HCT116 (cell line): ENCODE measurements around the gene PPP3R1. TPM values are rescaled to one million over a fixed set of nuclear protein-coding genes. Genes with fewer than 3 reads are reported as not detected.

Source experiments
- ATAC-seq: fragments of 200-7000 bp; cut with Tn5 transposase; 2 replicates; pipeline ENCODE4 v1.9.1; 2020; ENCODE audit warnings: mild to moderate bottlenecking, moderate library complexity
- BruUV-seq: library from RNA; stranded (reverse); fragments of 400-500 nt; replicated peaks from 2 replicates; lab custom pipeline; 2021; lab: Mats Ljungman, UMichigan
- CTCF ChIA-PET: fragments of 300-600 bp; sonication (Branson Sonifier 250); formaldehyde crosslinking; loops from one replicate; lab custom pipeline; 2021; ENCODE audit warnings: antibody characterized with exemption; lab: Charles Lee
- POLR2A ChIA-PET: fragments of 300-600, 350-600 bp; sonication (Branson Sonifier 250); formaldehyde crosslinking; loops from one replicate; lab custom pipeline; 2021; ENCODE audit warnings: antibody characterized with exemption; lab: Charles Lee
- RAD21 ChIA-PET, 2 experiments: fragments of 300-600 bp; sonication (Branson Sonifier 250); formaldehyde crosslinking; loops; one replicate each; lab custom pipeline; 2023; ENCODE audit warnings: low total read pairs in 2 of 2; ENCODE audit not compliant: uncharacterized antibody in 2 of 2, unreplicated experiment in 2 of 2, low non-redundant PET in 1 of 2; lab: Charles Lee
- DNase-seq: peaks from one replicate; pipeline ENCODE4 v3.0.0-alpha.2; 2010; ENCODE audit warnings: low read depth, low spot score
- H2AFZ ChIP-seq: fragments of 200-600 bp; shearing (Covaris generic), sonication (generic); 2 replicates; pipeline ENCODE4 v1.6.1; 2017; ENCODE audit warnings: low read depth, mixed run types, mixed read lengths, antibody characterized with exemption, low read length; ENCODE audit not compliant: poor library complexity, severe bottlenecking
- H3K27ac ChIP-seq: 2 replicates; pipeline ENCODE4 v1.5.1; 2012; ENCODE audit warnings: low read depth, low read length
- H3K27me3 ChIP-seq: fragments of 200-600 bp; sonication (generic); 2 replicates; pipeline ENCODE4 v1.6.1; 2016; ENCODE audit warnings: mixed run types, low read length, mixed read lengths; ENCODE audit not compliant: insufficient read depth
- H3K36me3 ChIP-seq, 2 experiments: fragments of 200-500 bp in 1 of 2; fragments of 200-600 bp in 1 of 2; sonication (Bioruptor generic) in 1 of 2; sonication (generic) in 1 of 2; 2 replicates each; pipeline versions ENCODE4 v1.5.1 to v1.6.1; 2014 to 2016; ENCODE audit warnings: low read length in 2 of 2, inconsistent platforms in 1 of 2, mixed read lengths in 1 of 2, mixed run types in 1 of 2; ENCODE audit not compliant: insufficient read depth in 2 of 2, control insufficient read depth in 1 of 2
- H3K4me1 ChIP-seq, 2 experiments: fragments of 200-600 bp in 1 of 2; sonication (generic) in 1 of 2; 2 replicates each; pipeline versions ENCODE4 v1.5.1 to v1.6.1; 2012 to 2017; ENCODE audit warnings: low read length in 2 of 2, inconsistent platforms in 1 of 2, mild to moderate bottlenecking in 1 of 2, mixed read lengths in 1 of 2, mixed run types in 1 of 2, moderate library complexity in 1 of 2; ENCODE audit not compliant: insufficient read depth in 2 of 2, control insufficient read depth in 1 of 2
- H3K4me2 ChIP-seq: fragments of 200-600 bp; sonication (generic); 2 replicates; pipeline ENCODE4 v1.6.1; 2017; ENCODE audit warnings: mixed run types, low read length, mixed read lengths
- H3K4me3 ChIP-seq, 2 experiments: fragments of 200-600 bp in 1 of 2; sonication (generic) in 1 of 2; replicated peaks in 1 of 2; 2 replicates each; pipeline ENCODE4 v1.5.1; 2011 to 2016; ENCODE audit warnings: low read length in 2 of 2, control low read depth in 1 of 2, low read depth in 1 of 2, mild to moderate bottlenecking in 1 of 2, mixed read lengths in 1 of 2, mixed run types in 1 of 2
- H3K79me2 ChIP-seq: fragments of 200-600 bp; sonication (generic); 2 replicates; pipeline ENCODE4 v1.6.1; 2017; ENCODE audit warnings: mild to moderate bottlenecking, mixed run types, low read length, moderate library complexity, mixed read lengths; ENCODE audit not compliant: insufficient read depth
- H3K9ac ChIP-seq: fragments of 200-600 bp; sonication (generic); 2 replicates; pipeline ENCODE4 v1.6.1; 2016; ENCODE audit warnings: low read length, mixed read lengths
- H3K9me2 ChIP-seq: fragments of 200-600 bp; sonication (generic), shearing (Covaris generic); 2 replicates; pipeline ENCODE4 v1.6.1; 2017; ENCODE audit warnings: mixed run types, mild to moderate bottlenecking, moderate library complexity; ENCODE audit not compliant: insufficient read depth
- H3K9me3 ChIP-seq, 2 experiments: fragments of 200-500 bp in 1 of 2; fragments of 200-600 bp in 1 of 2; sonication (Bioruptor generic) in 1 of 2; sonication (generic) in 1 of 2; 2 replicates each; pipeline ENCODE4 v1.6.1; 2014 to 2017; ENCODE audit warnings: low read length in 2 of 2, mixed read lengths in 2 of 2, inconsistent platforms in 1 of 2, low read depth in 1 of 2, mild to moderate bottlenecking in 1 of 2, mixed run types in 1 of 2, moderate library complexity in 1 of 2; ENCODE audit not compliant: control insufficient read depth in 1 of 2, insufficient read depth in 1 of 2
- H4K20me1 ChIP-seq: fragments of 200-600 bp; sonication (generic), shearing (Covaris generic); 2 replicates; pipeline ENCODE4 v1.6.1; 2017; ENCODE audit warnings: mixed run types, mild to moderate bottlenecking, moderate library complexity; ENCODE audit not compliant: insufficient read depth
- CBX3 ChIP-seq: IDR thresholded peaks from 2 replicates; pipeline ENCODE4 v1.6.1; 2012; ENCODE audit warnings: low read depth
- CEBPB ChIP-seq: IDR thresholded peaks from 2 replicates; pipeline ENCODE4 v1.6.1; 2012; ENCODE audit warnings: low read depth
- EZH2 ChIP-seq: fragments of 200-600 bp; sonication (generic); IDR thresholded peaks from 2 replicates; pipeline ENCODE4 v1.6.1; 2017; ENCODE audit warnings: antibody characterized with exemption, mixed run types
- EZH2phosphoT487 ChIP-seq: fragments of 200-600 bp; IDR thresholded peaks from 2 replicates; pipeline ENCODE4 v1.6.1; 2018; ENCODE audit warnings: antibody characterized with exemption, borderline replicate concordance
- JUND ChIP-seq: IDR thresholded peaks from 2 replicates; pipeline ENCODE4 v1.6.1; 2012
- POLR2A ChIP-seq: IDR thresholded peaks from 2 replicates; pipeline ENCODE4 v1.7.0; 2011; ENCODE audit warnings: borderline replicate concordance; ENCODE audit not compliant: insufficient read depth, insufficient read length; ENCODE audit errors: extremely low read depth
- POLR2AphosphoS5 ChIP-seq: IDR thresholded peaks from 2 replicates; pipeline ENCODE4 v1.6.1; 2011; ENCODE audit warnings: mild to moderate bottlenecking, low read depth, low read length, moderate library complexity
- RAD21 ChIP-seq: IDR thresholded peaks from 2 replicates; pipeline ENCODE4 v1.6.1; 2012; ENCODE audit warnings: low read depth, mild to moderate bottlenecking
- SP1 ChIP-seq: IDR thresholded peaks from 2 replicates; pipeline ENCODE4 v1.6.1; 2012; ENCODE audit warnings: low read depth
- YY1 ChIP-seq: IDR thresholded peaks from 2 replicates; pipeline ENCODE4 v1.6.1; 2011; ENCODE audit warnings: low read length, low read depth, moderate library complexity, mild to moderate bottlenecking; ENCODE audit not compliant: insufficient replicate concordance; ENCODE audit errors: extremely low read depth
- intact Hi-C: fragments of 100-400 bp; cut with micrococcal nuclease; formaldehyde crosslinking; loops from 2 replicates; pipeline ENCODE4 v1.10.0; 2022
- total RNA-seq: library from RNA; stranded (reverse); gene quantifications from one replicate; pipeline ENCODE4 v1.2.1, GENCODE V29; 2021; ENCODE audit not compliant: unreplicated experiment
- TF ChIP-seq, protein P1 (sequence below), 3 experiments: fragments of 200-600 bp in 1 of 3; sonication (generic) in 1 of 3; IDR thresholded peaks in 2 of 3; conservative IDR thresholded peaks in 1 of 3; 2 replicates each; pipeline ENCODE4 v1.5.1; 2012 to 2017; ENCODE audit warnings: low read depth in 2 of 3, low read length in 2 of 3, antibody characterized with exemption in 1 of 3, borderline replicate concordance in 1 of 3, control low read depth in 1 of 3, mild to moderate bottlenecking in 1 of 3, mixed read lengths in 1 of 3, mixed run types in 1 of 3, moderate library complexity in 1 of 3; ENCODE audit not compliant: insufficient read depth in 1 of 3
- TF ChIP-seq, protein P2 (sequence below): IDR thresholded peaks from 2 replicates; pipeline ENCODE4 v1.6.1; 2012

The PPP3R1 gene
- total RNA-seq, 1 experiment from 2014 or later: 69.9 TPM

DNA sequence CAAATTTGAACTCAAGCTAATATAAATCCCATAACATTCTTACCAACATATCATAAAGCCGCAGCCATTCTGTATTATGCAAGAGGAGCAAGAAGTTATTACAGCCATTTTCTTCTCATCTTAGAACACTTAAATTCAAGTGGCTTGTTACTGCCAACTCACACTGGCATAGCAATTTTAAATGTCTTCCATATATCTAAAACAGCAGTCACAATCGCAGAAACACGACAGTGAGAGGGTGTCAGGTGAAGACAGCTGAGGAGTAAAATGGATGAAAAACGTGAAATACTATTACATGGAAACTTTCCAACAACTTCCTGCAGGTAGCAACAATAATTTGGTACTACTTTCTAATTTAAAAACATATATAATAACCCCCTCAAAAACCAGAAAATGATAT is 17.9 kb downstream of the PPP3R1 start:
- POLR2A ChIA-PET: no interaction called here

DNA sequence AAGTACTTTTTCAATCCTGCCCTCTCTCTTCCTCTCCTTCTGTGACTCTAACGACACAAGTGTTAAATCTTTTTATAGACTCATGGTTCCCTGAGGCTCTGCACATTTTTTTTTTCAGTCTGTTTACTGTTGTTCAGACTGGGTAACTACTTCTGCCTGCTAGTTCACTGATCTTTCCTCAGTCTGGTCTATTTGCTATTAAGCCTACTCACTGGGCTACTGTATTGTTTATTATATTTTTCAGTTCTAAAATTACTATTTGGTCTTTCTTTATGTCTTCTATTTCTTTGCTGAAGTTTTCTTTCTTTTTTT is 21.3 kb downstream of the PPP3R1 start:
- no peaks in the 10 kb centered on the region for H3K9me3 ChIP-seq
- H3K27ac ChIP-seq: no peak overlapping the region
- DNase-seq (no peak), ATAC-seq (no peak)
- no peaks in the 10 kb centered on the region for H3K36me3 ChIP-seq
- H4K20me1 ChIP-seq: peaks cover 37% of the 10 kb centered on the region; the same call in 1 of the 2 replicates
- H2AFZ ChIP-seq: no peak overlapping the region
- H3K9me2 ChIP-seq: no peaks in the 10 kb centered on the region
- no peaks in the 10 kb centered on the region for H3K27me3 ChIP-seq
- BruUV-seq: no TSS peak
- H3K79me2 ChIP-seq: peaks cover 98% of the 10 kb centered on the region
- intact Hi-C loops: no loop called here
- TF ChIP-seq JUND (no peak), RAD21 (no peak), CBX3 (no peak), CEBPB (no peak), EZH2phosphoT487 (no peak)
- TF ChIP-seq, protein P1, sequence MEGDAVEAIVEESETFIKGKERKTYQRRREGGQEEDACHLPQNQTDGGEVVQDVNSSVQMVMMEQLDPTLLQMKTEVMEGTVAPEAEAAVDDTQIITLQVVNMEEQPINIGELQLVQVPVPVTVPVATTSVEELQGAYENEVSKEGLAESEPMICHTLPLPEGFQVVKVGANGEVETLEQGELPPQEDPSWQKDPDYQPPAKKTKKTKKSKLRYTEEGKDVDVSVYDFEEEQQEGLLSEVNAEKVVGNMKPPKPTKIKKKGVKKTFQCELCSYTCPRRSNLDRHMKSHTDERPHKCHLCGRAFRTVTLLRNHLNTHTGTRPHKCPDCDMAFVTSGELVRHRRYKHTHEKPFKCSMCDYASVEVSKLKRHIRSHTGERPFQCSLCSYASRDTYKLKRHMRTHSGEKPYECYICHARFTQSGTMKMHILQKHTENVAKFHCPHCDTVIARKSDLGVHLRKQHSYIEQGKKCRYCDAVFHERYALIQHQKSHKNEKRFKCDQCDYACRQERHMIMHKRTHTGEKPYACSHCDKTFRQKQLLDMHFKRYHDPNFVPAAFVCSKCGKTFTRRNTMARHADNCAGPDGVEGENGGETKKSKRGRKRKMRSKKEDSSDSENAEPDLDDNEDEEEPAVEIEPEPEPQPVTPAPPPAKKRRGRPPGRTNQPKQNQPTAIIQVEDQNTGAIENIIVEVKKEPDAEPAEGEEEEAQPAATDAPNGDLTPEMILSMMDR (IDR thresholded peaks at IDR 0.05 in 2 of 3, conservative IDR thresholded peaks at IDR 0.05 in 1 of 3; ENCODE audit: borderline replicate concordance in 1 of 3, insufficient read depth in 1 of 3, low read depth in 2 of 3, low read length in 2 of 3): no peak
- ChIA-PET POLR2A (no interaction called here), RAD21 (no interaction called here), CTCF (no interaction called here)
- H3K4me3 ChIP-seq: no peak overlapping the region
- H3K4me1 ChIP-seq: no peaks in the 10 kb centered on the region
- H3K4me2 ChIP-seq: no peak overlapping the region
- H3K9ac ChIP-seq: no peak overlapping the region

More for the DNA sequence above, 17.9 kb downstream of the PPP3R1 start:
- intact Hi-C loops: no loop called here
- Histone ChIP-seq H3K27me3 (no peaks in the 10 kb centered on the region), H3K9me2 (no peaks in the 10 kb centered on the region), H3K4me2 (no peak overlapping the region), H3K27ac (no peak overlapping the region), H3K79me2 (peaks cover 98% of the 10 kb centered on the region), H3K4me3 (no peak overlapping the region), H3K9ac (no peak overlapping the region), H2AFZ (no peak overlapping the region), H4K20me1 (peaks cover 40% of the 10 kb centered on the region; the same call in 1 of the 2 replicates), H3K36me3 (no peaks in the 10 kb centered on the region), H3K4me1 (peaks cover 0 to 3% of the 10 kb centered on the region in 2 experiments; a peak in 1 of 4 replicates), H3K9me3 (no peaks in the 10 kb centered on the region)
- no TSS peak for BruUV-seq
- DNase-seq (no peak), ATAC-seq (no peak)
- ChIA-PET CTCF (no interaction called here), RAD21 (no interaction called here)
- TF ChIP-seq POLR2AphosphoS5 (no peak), YY1 (no peak), POLR2A (no peak), SP1 (no peak), EZH2phosphoT487 (no peak), EZH2 (no peak), RAD21 (no peak)
- TF ChIP-seq, protein P2, sequence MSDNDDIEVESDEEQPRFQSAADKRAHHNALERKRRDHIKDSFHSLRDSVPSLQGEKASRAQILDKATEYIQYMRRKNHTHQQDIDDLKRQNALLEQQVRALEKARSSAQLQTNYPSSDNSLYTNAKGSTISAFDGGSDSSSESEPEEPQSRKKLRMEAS: no peak
